ENCODE measurements around the gene C11orf98.

The C11orf98 gene

DNA sequence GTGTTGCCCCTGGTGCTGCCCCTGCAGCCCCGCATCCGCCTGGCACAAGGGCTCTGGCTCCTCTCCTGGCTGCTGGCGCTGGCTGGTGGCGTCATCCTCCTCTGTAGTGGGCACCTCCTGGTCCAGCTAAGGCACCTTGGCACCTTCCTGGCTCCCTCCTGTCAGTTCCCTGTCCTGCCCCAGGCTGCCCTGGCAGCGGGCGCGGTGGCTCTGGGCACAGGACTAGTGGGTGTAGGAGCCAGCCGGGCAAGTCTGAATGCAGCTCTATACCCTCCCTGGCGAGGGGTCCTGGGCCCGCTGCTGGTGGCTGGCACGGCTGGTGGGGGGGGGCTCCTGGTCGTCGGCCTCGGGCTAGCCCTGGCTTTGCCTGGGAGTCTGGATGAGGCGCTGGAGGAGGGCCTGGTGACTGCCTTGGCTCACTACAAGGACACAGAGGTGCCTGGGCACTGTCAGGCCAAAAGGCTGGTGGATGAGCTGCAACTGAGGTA is 51.7 kb downstream of the C11orf98 start:
- no peaks in the 10 kb centered on the region for H3K9me3 ChIP-seq (ENCODE audit: control insufficient read depth in 1 of 2, low read length in 2 of 2)
- peak overlapping the region in 1 of 2 donors; percentile 32 for H3K9ac ChIP-seq (ENCODE audit: low read depth in 1 of 2, low read length in 2 of 2)
- H3K4me1 ChIP-seq (ENCODE audit: control insufficient read depth in 1 of 2, insufficient read depth in 2 of 2, low read length in 2 of 2) = peaks cover 21 to 26% of the 10 kb centered on the region in 2 donors
- H3K27me3 ChIP-seq (ENCODE audit: control insufficient read depth in 1 of 2, insufficient read depth in 2 of 2, low read length in 2 of 2) = no peaks in the 10 kb centered on the region
- peaks cover 3 to 29% of the 10 kb centered on the region in 2 donors for H3K36me3 ChIP-seq (ENCODE audit: control insufficient read depth in 1 of 2, insufficient read depth in 2 of 2, low read length in 2 of 2)
- peak overlapping the region; percentile 79 for H3K27ac ChIP-seq (ENCODE audit: low read depth, low read length)
- peak overlapping the region; percentile 70 to 71 for H3K4me3 ChIP-seq (ENCODE audit: low read depth in 1 of 2, low read length in 2 of 2)
